ENCODE results near the gene RYR3.
"Not testable (repeated sequence)": the region's sequence is repeated elsewhere in the genome, so short reads cannot be mapped to it uniquely, and the experiment has no call there.

RYR3 gene

GRCh38 chr15:33788906-33789540, 478.3 kb downstream of the RYR3 start:
- DNase-seq = peak; percentile 86

- DNase-seq = no peak
Observed at GRCh38 chr15:33794453-33794852, 483.7 kb downstream of the RYR3 start.

GRCh38 chr15:33795070-33795469, 484.3 kb downstream of the RYR3 start:
- no peak for DNase-seq

- no peak for DNase-seq
Observed at GRCh38 chr15:33797651-33798050, 486.9 kb downstream of the RYR3 start.

- no peak for DNase-seq
Observed at GRCh38 chr15:33801954-33802353, 491.2 kb downstream of the RYR3 start.

- no peak for DNase-seq
Observed at GRCh38 chr15:33807665-33808064, 496.9 kb downstream of the RYR3 start.

GRCh38 chr15:33808720-33809457, 498.1 kb downstream of the RYR3 start:
- no peak for DNase-seq

GRCh38 chr15:33810073-33810595, 499.4 kb downstream of the RYR3 start:
- DNase-seq = no peak

- DNase-seq = no peak
Observed at GRCh38 chr15:33810806-33811205, 500.0 kb downstream of the RYR3 start.

GRCh38 chr15:33813891-33814290, 503.1 kb downstream of the RYR3 start:
- no peak for DNase-seq

- DNase-seq = not testable (repeated sequence)
Observed at GRCh38 chr15:33819499-33819898, 508.7 kb downstream of the RYR3 start.

- DNase-seq = no peak
Observed at GRCh38 chr15:33822479-33822878, 511.7 kb downstream of the RYR3 start.

- DNase-seq = no peak
Observed at GRCh38 chr15:33823119-33823518, 512.4 kb downstream of the RYR3 start.

- DNase-seq = no peak
Observed at GRCh38 chr15:33825453-33825852, 514.7 kb downstream of the RYR3 start.

GRCh38 chr15:33826201-33826600, 515.4 kb downstream of the RYR3 start:
- DNase-seq = no peak

- DNase-seq = no peak
Observed at GRCh38 chr15:33830351-33830750, 519.6 kb downstream of the RYR3 start.

GRCh38 chr15:33831646-33832045, 520.9 kb downstream of the RYR3 start:
- DNase-seq = no peak

- DNase-seq = peak; percentile 11
Observed at GRCh38 chr15:33834892-33835743, 524.4 kb downstream of the RYR3 start.

GRCh38 chr15:33837294-33837693, 526.5 kb downstream of the RYR3 start:
- DNase-seq = no peak

- DNase-seq = no peak
Observed at GRCh38 chr15:33839540-33839939, 528.8 kb downstream of the RYR3 start.

GRCh38 chr15:33840615-33841014, 529.8 kb downstream of the RYR3 start:
- no peak for DNase-seq

GRCh38 chr15:33844186-33844585, 533.4 kb downstream of the RYR3 start:
- DNase-seq = no peak

- DNase-seq = no peak
Observed at GRCh38 chr15:33844597-33844996, 533.8 kb downstream of the RYR3 start.

Data from fibroblast of skin of back (primary cell).